HS-5 (cell line): ENCODE data around the gene COL5A1.

Experiments used
- DNase-seq: peaks from one replicate; pipeline ENCODE4 v3.0.0-alpha.2; 2012; ENCODE audit warnings: low read depth

Gene COL5A1

GRCh38 chr9:134835448-134835847 is 193.8 kb downstream of the COL5A1 start:
- DNase-seq, result no peak

DNA sequence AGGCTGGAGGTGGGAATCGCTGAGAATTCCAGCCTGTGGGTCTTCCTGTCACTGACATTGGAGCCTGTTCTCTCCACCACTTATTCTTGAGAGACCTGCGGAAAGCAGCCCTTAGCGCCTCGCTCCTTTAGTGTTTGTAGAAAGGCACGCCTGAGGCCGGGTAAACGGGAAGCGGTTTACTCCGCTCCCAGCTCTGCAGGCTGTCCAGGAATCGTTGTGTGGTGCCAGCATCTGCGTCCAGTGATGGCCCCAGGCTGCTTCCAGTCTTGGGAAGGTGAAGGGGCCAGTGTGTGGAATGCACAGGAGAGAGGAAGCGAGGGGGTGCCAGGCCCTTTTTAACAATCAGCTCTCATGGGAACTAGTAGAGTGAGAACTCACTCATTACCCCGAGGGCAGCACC is 194.4 kb downstream of the COL5A1 start:
- no peak for DNase-seq

GRCh38 chr9:134836406-134836970 is 194.9 kb downstream of the COL5A1 start:
- DNase-seq, result no peak

GRCh38 chr9:134837529-134837928 is 195.9 kb downstream of the COL5A1 start:
- DNase-seq, result no peak

GRCh38 chr9:134838651-134839454 is 197.2 kb downstream of the COL5A1 start:
- DNase-seq, result no peak

DNA sequence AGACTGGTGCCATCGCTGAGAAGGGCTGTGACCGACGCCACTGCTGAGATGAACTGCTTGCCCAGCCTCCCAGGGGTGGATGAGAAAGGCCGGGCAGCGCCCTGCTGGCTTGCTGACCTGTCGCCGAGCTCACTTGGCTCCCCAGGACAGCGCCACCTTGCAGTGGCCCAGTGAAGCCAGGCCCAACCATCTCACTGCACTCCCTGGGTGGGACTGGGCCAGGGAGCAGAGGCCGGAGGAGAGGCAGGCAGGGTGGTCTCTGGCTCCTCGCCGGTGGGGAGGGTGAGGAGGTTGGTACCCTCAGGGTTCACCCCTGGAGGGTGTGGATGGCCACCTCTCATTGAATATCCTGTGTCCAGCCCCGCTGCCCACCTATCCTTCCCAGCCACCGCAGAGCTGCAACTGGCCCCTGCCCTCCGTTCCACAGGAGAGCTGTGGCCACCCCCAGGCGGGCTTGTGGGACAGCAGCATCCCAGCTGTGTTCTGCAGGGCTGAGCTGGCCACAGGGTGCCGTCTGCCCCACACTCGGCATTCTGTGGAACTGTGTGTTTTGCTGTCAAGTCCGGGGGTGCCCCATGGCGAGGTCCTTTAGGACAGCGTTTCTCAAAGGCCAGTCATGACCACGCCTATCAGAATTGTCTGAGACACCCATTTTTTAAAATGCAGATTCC is 198.0 kb downstream of the COL5A1 start:
- DNase-seq, result no peak

- DNase-seq, result no peak
These were observed 198.9 kb downstream of the COL5A1 start for GRCh38 chr9:134840511-134840910.

DNA sequence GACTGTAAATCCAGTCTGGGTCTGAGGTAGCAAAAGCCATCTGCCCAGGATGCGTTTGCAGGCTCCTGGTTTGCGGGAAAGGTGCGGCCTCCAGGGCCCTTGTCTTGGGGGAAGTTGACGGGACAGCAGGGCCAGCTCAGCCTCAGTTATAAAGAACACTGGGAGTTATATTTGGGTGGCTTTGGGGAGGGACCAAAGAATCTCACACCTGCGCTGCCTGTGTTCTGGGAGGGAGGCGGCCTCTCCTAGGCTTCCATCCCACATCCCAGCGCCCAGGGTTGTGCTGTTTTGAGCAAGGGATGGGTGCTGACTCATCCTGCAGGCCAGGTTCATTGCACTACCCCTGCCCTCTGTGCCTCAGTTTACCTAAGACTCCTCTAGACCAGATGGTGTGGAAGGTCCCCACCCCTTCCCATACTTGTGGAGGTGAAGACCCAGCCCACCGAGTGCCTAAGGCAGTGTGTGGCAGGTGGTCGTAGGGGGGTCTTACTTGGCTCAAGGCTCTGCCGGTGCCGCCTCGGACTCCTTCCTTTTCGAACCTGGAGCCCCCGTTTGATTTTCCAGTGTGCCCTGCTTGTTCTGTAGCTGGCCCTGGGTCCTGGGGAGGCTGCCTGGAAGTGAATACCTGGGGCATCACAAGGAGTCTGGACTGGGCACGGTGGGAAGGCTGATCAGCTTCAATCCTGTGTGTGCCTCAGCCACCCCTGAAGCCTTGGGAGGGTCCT is 199.7 kb downstream of the COL5A1 start:
- DNase-seq, result no peak

- no peak for DNase-seq
These were observed 200.7 kb downstream of the COL5A1 start for GRCh38 chr9:134842321-134842720.

DNA sequence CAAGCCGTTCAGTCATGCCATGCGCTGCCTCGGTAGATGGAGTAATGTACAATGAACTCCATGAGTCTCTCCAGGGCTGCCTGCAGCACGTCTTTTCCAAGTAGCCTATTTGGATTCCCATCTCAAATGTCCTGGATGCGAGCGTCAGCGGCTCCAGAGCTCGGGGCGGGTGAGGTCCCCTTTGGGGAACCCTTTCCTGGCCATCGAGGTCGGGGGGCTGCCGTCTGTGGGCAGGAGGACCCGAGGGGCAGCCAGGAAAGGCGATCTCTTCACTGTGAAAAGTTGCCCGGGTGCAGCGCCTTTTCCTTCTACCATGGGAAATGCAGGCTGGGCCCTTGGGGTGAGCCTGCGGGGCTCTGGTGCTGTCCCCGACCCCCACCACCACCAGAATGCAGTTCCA is 202.1 kb downstream of the COL5A1 start:
- no peak for DNase-seq

- no peak for DNase-seq
These were observed 203.2 kb downstream of the COL5A1 start for GRCh38 chr9:134844821-134845220.

- no peak for DNase-seq
These were observed 204.6 kb downstream of the COL5A1 start for GRCh38 chr9:134846187-134846586.

DNA sequence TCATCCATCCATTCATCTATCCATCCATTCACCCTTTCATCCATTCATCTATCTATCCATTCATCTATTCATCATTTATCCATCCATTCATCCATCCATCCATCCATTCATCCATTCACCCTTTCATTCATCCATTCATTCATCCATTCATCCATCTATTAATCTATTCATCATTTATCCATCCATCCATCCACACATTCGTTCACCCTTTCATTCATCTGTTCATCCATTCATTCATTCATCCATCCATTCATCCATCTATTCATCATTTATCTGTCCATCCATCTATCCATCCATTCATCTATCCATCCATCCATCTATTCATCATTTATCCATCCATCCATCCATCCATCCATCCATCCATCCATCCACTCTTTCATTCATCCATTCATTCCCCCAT is 205.1 kb downstream of the COL5A1 start:
- no peak for DNase-seq

DNA sequence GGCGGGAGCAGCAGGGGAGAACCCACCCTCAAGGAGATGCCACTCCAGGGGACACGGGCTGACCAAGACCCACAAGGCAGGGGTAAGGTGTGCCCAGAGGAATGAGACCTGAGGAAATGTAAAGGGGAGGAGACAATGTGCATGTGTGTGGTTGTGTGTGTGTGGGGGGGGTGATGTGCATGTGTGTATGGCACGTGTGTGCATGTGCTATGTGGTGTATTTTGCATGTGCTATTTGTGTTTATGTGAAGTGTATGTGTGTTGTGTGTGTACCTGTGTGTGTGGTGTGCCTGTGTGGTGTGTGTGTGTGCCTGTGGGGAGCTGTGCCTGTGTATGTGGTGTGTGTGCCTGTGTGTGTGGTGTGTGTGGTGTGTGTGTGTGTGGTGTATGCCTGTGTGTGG is 205.5 kb downstream of the COL5A1 start:
- no peak for DNase-seq

DNA sequence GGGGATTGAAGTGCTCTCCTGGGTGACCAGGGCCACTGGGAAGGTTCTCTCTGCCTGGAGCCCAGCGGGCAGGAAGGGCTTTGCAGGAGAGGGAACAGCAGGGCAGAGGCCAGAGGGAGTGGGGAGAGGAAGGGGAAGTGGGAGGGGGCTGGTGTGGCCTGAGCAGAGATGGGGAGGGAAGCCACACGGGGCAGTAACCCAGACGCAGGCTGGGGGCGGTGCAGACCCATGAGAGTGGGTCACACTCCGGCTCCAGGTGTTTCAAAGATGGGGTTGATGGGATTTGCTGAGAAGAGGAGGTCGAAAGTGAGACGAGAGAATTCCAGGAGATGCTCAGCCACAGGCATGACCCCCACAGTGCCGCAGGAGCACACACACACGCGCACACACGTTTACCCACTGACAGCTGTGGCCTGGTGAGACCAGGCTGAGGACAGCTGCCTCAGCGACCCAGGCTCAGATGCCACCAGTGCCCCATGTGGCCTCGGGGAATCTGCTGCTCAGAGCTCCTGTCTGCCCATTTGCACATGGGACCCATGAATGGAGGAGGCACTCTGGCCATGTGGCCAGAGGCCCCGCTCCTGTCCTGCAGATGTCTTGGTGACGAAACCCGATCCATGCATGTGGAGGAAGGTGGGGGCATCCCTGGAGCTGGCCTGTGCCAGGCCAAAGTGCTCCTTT is 206.3 kb downstream of the COL5A1 start:
- DNase-seq, result no peak

DNA sequence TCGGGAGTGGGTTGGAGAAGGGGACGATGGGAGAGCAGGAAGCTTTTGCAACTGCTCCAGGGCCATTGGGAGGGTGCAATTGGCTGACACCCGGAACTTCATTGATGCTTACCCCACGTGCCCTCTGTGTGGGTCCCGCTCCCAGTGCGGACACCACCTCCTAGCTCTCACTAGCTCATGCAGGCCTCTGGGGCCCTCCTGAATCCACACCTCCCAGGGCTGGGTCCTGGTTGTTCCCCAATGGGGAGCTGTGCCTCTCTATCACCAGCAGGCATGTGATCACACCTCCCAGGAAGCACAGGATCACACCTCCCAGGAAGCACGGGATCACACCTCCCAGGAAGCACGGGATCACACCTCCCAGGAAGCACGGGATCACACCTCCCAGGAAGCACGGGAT is 206.9 kb downstream of the COL5A1 start:
- no peak for DNase-seq

GRCh38 chr9:134850611-134851010 is 209.0 kb downstream of the COL5A1 start:
- DNase-seq, result no peak

DNA sequence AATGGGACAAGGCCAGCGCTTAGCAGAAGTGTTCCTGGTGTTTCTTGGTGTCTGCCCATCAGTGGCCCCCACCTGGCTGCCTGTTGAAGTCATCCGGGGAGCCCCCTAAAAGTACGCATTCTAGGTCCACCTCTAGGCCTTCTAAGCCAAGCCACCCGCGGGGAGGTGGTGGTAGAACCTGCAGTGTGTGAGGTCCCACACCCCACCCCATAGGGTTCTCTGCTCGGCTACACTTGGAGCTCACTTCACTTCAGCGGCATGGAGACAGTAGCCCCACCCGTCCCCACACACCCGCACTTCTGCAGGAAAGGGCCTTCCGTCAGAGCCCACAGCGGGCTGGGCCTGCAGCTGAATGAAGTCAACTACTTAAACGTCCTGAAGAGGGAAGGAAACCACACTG is 209.4 kb downstream of the COL5A1 start:
- DNase-seq, result no peak

DNA sequence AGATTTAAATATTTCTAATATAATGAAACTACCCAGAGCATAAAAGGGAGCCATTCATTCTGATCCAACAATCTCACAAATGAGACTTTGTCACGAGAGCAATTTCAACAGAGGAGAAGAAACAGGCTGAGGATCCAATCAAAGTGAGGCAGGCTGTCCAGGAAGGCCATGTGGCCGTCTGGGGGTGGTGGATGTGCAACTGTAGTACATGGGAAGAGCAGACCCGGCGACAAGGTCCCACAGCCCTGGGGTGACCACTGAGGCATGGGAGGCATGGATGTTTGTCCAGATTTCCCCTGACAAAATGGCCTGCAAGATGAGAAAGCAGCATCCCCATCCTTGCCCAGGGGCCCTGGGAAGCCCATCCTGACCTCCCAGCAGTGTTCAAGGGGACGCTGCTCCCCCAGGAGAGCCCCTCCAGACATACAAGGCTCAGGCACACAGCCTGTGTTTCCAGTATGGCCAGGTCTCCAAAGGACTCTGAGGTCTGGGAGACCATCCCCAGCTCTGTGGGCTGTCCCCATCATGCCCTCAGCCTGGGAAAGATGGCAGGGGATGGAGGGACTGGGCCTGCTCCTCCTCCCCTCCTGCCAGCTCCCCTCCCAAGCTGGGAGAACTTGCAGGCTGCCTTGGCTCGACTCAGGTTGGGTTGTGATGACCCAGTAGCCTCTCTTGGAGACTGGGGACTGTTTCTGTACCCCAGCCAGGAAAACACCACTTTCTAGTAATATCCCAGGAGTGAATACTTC is 211.5 kb downstream of the COL5A1 start:
- no peak for DNase-seq

- no peak for DNase-seq
These were observed 212.3 kb downstream of the COL5A1 start for GRCh38 chr9:134853893-134854292.

DNA sequence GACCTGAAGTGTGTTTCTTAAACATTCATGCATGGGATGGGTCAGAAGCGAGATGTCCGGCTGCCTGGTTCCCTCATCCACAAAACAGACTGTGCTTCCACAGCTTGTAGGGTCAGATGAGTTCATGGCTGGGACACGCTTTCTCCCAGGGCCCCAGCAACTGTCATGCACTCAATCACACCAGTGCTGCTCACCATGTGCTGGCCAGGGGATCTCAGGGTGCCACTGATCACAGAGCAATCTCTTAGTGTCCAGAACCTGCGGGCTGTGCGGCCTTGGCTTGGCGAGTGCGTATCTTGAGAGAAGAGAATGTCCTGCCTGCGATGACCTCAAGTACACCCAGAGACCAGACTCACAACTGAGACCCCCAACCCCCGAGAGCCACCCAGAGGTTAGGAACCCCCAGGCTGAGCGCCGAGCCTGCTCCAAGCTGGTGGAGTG is 213.0 kb downstream of the COL5A1 start:
- DNase-seq, result no peak
